NCI-H146 treated with DMSO at 0.1 percent for 48 hours (cell line): ENCODE measurements around the gene NNMT.
A peak's percentile ranks its signal among the peaks of the same experiment; 100 is the strongest.

Experiments used
- DNase-seq: peaks from one replicate; lab custom pipeline; 2025; ENCODE audit not compliant: unreplicated experiment; lab: John Stamatoyannopoulos, UW

NNMT gene

GRCh38 chr11:114282488-114282887, 13.7 kb upstream of the NNMT start:
- DNase-seq = no peak

GRCh38 chr11:114283422-114283821, 12.8 kb upstream of the NNMT start:
- DNase-seq = no peak

GRCh38 chr11:114284021-114284420, 12.2 kb upstream of the NNMT start:
- DNase-seq = peak; percentile 59

GRCh38 chr11:114284914-114285313, 11.3 kb upstream of the NNMT start:
- DNase-seq = no peak

GRCh38 chr11:114285599-114285998, 10.6 kb upstream of the NNMT start:
- no peak for DNase-seq

- no peak for DNase-seq
Observed at GRCh38 chr11:114286229-114286628, 10.0 kb upstream of the NNMT start.

GRCh38 chr11:114287154-114287553, 9.0 kb upstream of the NNMT start:
- DNase-seq = no peak

- DNase-seq = no peak
Observed at GRCh38 chr11:114288136-114288535, 8.1 kb upstream of the NNMT start.

GRCh38 chr11:114289779-114290178, 6.4 kb upstream of the NNMT start:
- no peak for DNase-seq

- no peak for DNase-seq
Observed at GRCh38 chr11:114290503-114291235, 5.5 kb upstream of the NNMT start.

- DNase-seq = no peak
Observed at GRCh38 chr11:114291381-114291780, 4.8 kb upstream of the NNMT start.

GRCh38 chr11:114291842-114292680, 4.1 kb upstream of the NNMT start:
- DNase-seq = no peak

GRCh38 chr11:114293201-114293711, 2.9 kb upstream of the NNMT start:
- no peak for DNase-seq

GRCh38 chr11:114296605-114297372, 590 bp downstream of the NNMT start:
- DNase-seq = no peak

- no peak for DNase-seq
Observed at GRCh38 chr11:114297806-114298709, 1.9 kb downstream of the NNMT start.

GRCh38 chr11:114298710-114299109, 2.5 kb downstream of the NNMT start:
- DNase-seq = no peak

- DNase-seq = no peak
Observed at GRCh38 chr11:114301088-114301487, 4.9 kb downstream of the NNMT start.

GRCh38 chr11:114301927-114302326, 5.7 kb downstream of the NNMT start:
- DNase-seq = no peak

- DNase-seq = no peak
Observed at GRCh38 chr11:114302663-114303062, 6.5 kb downstream of the NNMT start.

GRCh38 chr11:114304065-114304464, 7.9 kb downstream of the NNMT start:
- no peak for DNase-seq
